SK-N-MC (cell line): Measurements from ENCODE around the gene CLTCL1.

Experiments
- DNase-seq: peaks from one replicate; pipeline ENCODE4 v3.0.0-alpha.2; 2011; ENCODE audit warnings: low read depth, low spot score
- H3K27ac ChIP-seq: fragments of 200-600 bp; sonication (generic); 2 replicates; pipeline ENCODE4 v1.5.1; 2016; ENCODE audit warnings: mixed run types
- H3K36me3 ChIP-seq: fragments of 200-600 bp; sonication (generic); 2 replicates; pipeline ENCODE4 v1.6.1; 2017; ENCODE audit warnings: antibody characterized with exemption, low read length, mixed read lengths; ENCODE audit not compliant: insufficient read depth
- H3K4me3 ChIP-seq: fragments of 200-600 bp; sonication (generic); 2 replicates; pipeline ENCODE4 v1.5.1; 2016
- H3K9ac ChIP-seq: fragments of 200-600 bp; sonication (generic); 2 replicates; pipeline ENCODE4 v1.8.0; 2017; ENCODE audit warnings: mixed run types, mixed read lengths; ENCODE audit not compliant: insufficient read length
- H3K9me3 ChIP-seq: fragments of 200-600 bp; sonication (generic); 2 replicates; pipeline ENCODE4 v1.6.1; 2017; ENCODE audit warnings: low read depth, mild to moderate bottlenecking, antibody characterized with exemption, low read length, moderate library complexity, mixed read lengths
- EZH2 ChIP-seq: fragments of 200-600 bp; sonication (generic); IDR thresholded peaks from one replicate; pipeline ENCODE4 v1.6.1; 2017; ENCODE audit warnings: antibody characterized with exemption
- FOXP2 ChIP-seq: optimal IDR thresholded peaks from 2 replicates; pipeline ENCODE3; 2011; ENCODE audit warnings: mild to moderate bottlenecking, moderate library complexity; ENCODE audit not compliant: insufficient read depth; ENCODE audit errors: extremely low read length, control extremely low read depth
- POLR2AphosphoS5 ChIP-seq: IDR thresholded peaks from 2 replicates; pipeline ENCODE4 v1.6.1; 2012; ENCODE audit warnings: mild to moderate bottlenecking, low read depth, low read length, borderline replicate concordance

CLTCL1 gene

GRCh38 chr22:19242699-19243098 is 48.8 kb downstream of the CLTCL1 start:
- Histone ChIP-seq H3K4me3 (no peak overlapping the region), H3K9me3 (no peaks in the 10 kb centered on the region), H3K27ac (no peak overlapping the region), H3K9ac (no peak overlapping the region), H3K36me3 (no peaks in the 10 kb centered on the region)
- TF ChIP-seq EZH2 (no peak), FOXP2 (no peak), POLR2AphosphoS5 (no peak)
- DNase-seq: no peak

GRCh38 chr22:19241593-19241906 is 50.0 kb downstream of the CLTCL1 start:
- DNase-seq: no peak
- TF ChIP-seq FOXP2: no peak
- TF ChIP-seq POLR2AphosphoS5: no peak
- no peak for TF ChIP-seq EZH2
- Histone ChIP-seq H3K9me3 (no peaks in the 10 kb centered on the region), H3K4me3 (no peak overlapping the region), H3K27ac (no peak overlapping the region), H3K36me3 (no peaks in the 10 kb centered on the region), H3K9ac (no peak overlapping the region)

- TF ChIP-seq EZH2 (no peak), FOXP2 (no peak), POLR2AphosphoS5 (no peak)
- Histone ChIP-seq H3K9ac (no peak overlapping the region), H3K27ac (no peak overlapping the region), H3K36me3 (no peaks in the 10 kb centered on the region), H3K9me3 (no peaks in the 10 kb centered on the region), H3K4me3 (no peak overlapping the region)
- DNase-seq: no peak
These were observed 50.5 kb downstream of the CLTCL1 start for GRCh38 chr22:19240813-19241592.

- Histone ChIP-seq H3K36me3 (no peaks in the 10 kb centered on the region), H3K9me3 (no peaks in the 10 kb centered on the region), H3K4me3 (no peak overlapping the region), H3K9ac (no peak overlapping the region), H3K27ac (no peak overlapping the region)
- no peak for TF ChIP-seq FOXP2
- no peak for TF ChIP-seq EZH2
- TF ChIP-seq POLR2AphosphoS5: no peak
- DNase-seq: no peak
These were observed 52.1 kb downstream of the CLTCL1 start for GRCh38 chr22:19239464-19239863.

DNA sequence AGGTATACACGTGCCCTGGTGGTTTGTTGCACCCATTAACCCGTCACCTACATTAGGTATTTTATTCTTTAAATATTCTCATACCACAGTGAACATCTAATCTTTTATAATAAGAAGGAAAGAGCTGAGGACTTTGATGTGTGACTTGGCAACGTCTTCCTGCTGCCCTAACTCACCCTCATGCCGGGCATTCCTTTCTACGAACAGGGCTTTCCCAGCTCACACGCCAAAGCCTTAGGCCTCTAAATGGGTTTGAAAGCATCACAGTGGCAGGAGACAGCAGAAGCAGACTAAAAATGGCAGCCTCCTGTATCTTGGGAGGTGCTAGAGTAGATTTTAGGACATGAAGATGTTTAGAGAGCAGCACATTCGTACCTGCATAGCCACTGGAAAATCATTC is 52.6 kb downstream of the CLTCL1 start:
- H3K36me3 ChIP-seq: no peaks in the 10 kb centered on the region

GRCh38 chr22:19235874-19236273 is 55.6 kb downstream of the CLTCL1 start:
- Histone ChIP-seq H3K36me3 (no peaks in the 10 kb centered on the region), H3K9ac (no peak overlapping the region), H3K4me3 (no peak overlapping the region), H3K27ac (no peak overlapping the region), H3K9me3 (no peaks in the 10 kb centered on the region)
- no peak for DNase-seq
- TF ChIP-seq FOXP2: no peak
- TF ChIP-seq EZH2: no peak
- no peak for TF ChIP-seq POLR2AphosphoS5

More for the DNA sequence above, 52.6 kb downstream of the CLTCL1 start:
- no peak for TF ChIP-seq EZH2
- no peak for TF ChIP-seq FOXP2
- TF ChIP-seq POLR2AphosphoS5: no peak
- Histone ChIP-seq H3K27ac (no peak overlapping the region), H3K4me3 (no peak overlapping the region), H3K9ac (no peak overlapping the region), H3K9me3 (no peaks in the 10 kb centered on the region)
- no peak for DNase-seq

DNA sequence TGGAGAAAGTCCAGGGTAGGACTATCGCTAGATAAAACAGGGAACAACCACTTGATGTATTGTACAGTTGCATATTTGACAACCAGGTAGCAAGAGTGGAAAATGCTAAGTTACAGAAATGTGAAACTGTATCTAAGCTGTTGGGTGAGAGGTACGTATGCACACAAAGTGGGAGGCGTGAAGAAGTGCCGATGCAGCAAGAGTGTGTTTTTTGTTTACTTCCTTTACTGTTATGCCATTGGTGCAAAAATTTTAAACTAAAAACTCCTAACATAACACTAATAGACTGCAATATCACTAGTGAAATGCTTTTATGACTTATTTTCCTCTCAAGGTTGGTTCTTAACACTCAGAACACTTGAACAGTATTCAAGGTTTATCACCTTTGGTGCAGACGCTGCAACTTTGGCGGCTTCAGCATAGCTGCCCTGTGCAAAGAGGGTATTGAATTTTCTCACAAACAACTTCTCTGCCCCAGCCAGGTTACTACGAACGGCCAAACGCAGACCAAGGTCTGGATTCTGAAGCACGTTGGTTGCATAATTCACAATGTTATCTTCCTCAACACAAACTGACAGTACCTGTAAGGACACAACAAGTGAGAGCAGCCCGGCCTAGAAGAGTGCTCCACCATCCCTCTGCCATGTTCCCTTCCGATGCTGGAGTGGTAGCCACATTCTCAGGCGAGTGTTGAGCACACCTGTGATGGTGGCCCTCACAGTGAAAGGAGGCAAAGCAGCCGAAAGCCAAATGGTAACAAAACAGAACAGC is 57.2 kb downstream of the CLTCL1 start:
- Histone ChIP-seq H3K9me3 (no peaks in the 10 kb centered on the region), H3K27ac (no peak overlapping the region), H3K36me3 (no peaks in the 10 kb centered on the region), H3K9ac (no peak overlapping the region), H3K4me3 (no peak overlapping the region)
- DNase-seq: no peak
- no peak for TF ChIP-seq POLR2AphosphoS5
- TF ChIP-seq EZH2: no peak
- TF ChIP-seq FOXP2: no peak

- Histone ChIP-seq H3K9me3 (no peaks in the 10 kb centered on the region), H3K4me3 (no peak overlapping the region), H3K9ac (no peak overlapping the region), H3K36me3 (no peaks in the 10 kb centered on the region), H3K27ac (no peak overlapping the region)
- DNase-seq: no peak
- no peak for TF ChIP-seq EZH2
- no peak for TF ChIP-seq FOXP2
- TF ChIP-seq POLR2AphosphoS5: no peak
These were observed 58.3 kb downstream of the CLTCL1 start for GRCh38 chr22:19233189-19233661.
